Keratinocyte (primary cell): ENCODE data around the gene SPEF1. TPM values are rescaled to one million over a fixed set of nuclear protein-coding genes. Genes with fewer than 3 reads are reported as not detected.

ENCODE experiments used
- DNase-seq: peaks from one replicate; pipeline ENCODE4 v3.0.0-alpha.2; 2011; ENCODE audit warnings: low read depth, missing footprints, low spot score
- FAIRE-seq: peaks from 2 replicates; lab custom pipeline; 2011; peaks lifted over from hg19 to GRCh38; lab: Jason Lieb, UNC
- H2AFZ ChIP-seq: 2 replicates; pipeline ENCODE4 v1.6.0; 2012; ENCODE audit warnings: low read length, control low read depth, inconsistent platforms; ENCODE audit not compliant: control insufficient read depth
- H3K27ac ChIP-seq: 2 replicates; pipeline ENCODE4 v1.5.1; 2011; ENCODE audit warnings: low read length; ENCODE audit not compliant: control insufficient read depth, insufficient read depth
- H3K27me3 ChIP-seq: 3 replicates; pipeline ENCODE4 v1.6.0; 2011; ENCODE audit warnings: low read length; ENCODE audit not compliant: control insufficient read depth, insufficient read depth; ENCODE audit errors: extremely low read depth
- H3K36me3 ChIP-seq, 2 experiments: 2 replicates in 1 of 2; 3 replicates in 1 of 2; pipeline ENCODE4 v1.5.1; 2011; ENCODE audit warnings: low read length in 2 of 2, mild to moderate bottlenecking in 1 of 2; ENCODE audit not compliant: control insufficient read depth in 2 of 2, insufficient read depth in 2 of 2; ENCODE audit errors: extremely low read depth in 1 of 2
- H3K4me1 ChIP-seq: 3 replicates; pipeline ENCODE4 v1.5.1; 2011; ENCODE audit warnings: low read length; ENCODE audit not compliant: control insufficient read depth, insufficient read depth; ENCODE audit errors: extremely low read depth
- H3K4me2 ChIP-seq: 3 replicates; pipeline ENCODE4 v1.6.0; 2011; ENCODE audit warnings: low read depth, low read length; ENCODE audit not compliant: control insufficient read depth, insufficient read depth; ENCODE audit errors: extremely low read depth
- H3K4me3 ChIP-seq, 3 experiments: fragments of 200-600 bp in 1 of 3; sonication (generic) in 1 of 3; 2 replicates in 2 of 3; 3 replicates in 1 of 3; pipeline ENCODE4 v1.5.1; 2011 to 2016; ENCODE audit warnings: low read length in 3 of 3, mild to moderate bottlenecking in 3 of 3, control low read depth in 2 of 3, inconsistent platforms in 1 of 3, low read depth in 1 of 3, mixed read lengths in 1 of 3, mixed run types in 1 of 3, moderate library complexity in 1 of 3; ENCODE audit not compliant: control insufficient read depth in 2 of 3, insufficient read depth in 2 of 3; ENCODE audit errors: extremely low read depth in 1 of 3
- H3K79me2 ChIP-seq: 2 replicates; pipeline ENCODE4 v1.6.0; 2012; ENCODE audit warnings: low read length; ENCODE audit not compliant: control insufficient read depth, insufficient read depth
- H3K9ac ChIP-seq: 3 replicates; pipeline ENCODE4 v1.6.0; 2011; ENCODE audit warnings: low read length; ENCODE audit not compliant: control insufficient read depth, insufficient read depth; ENCODE audit errors: extremely low read depth
- H3K9me1 ChIP-seq: 3 replicates; pipeline ENCODE4 v1.6.0; 2011; ENCODE audit warnings: low read length; ENCODE audit not compliant: control insufficient read depth, insufficient read depth; ENCODE audit errors: extremely low read depth
- H3K9me3 ChIP-seq: 2 replicates; pipeline ENCODE4 v1.5.1; 2012; ENCODE audit warnings: low read depth, low read length; ENCODE audit not compliant: control insufficient read depth
- H4K20me1 ChIP-seq: 3 replicates; pipeline ENCODE4 v1.6.0; 2011; ENCODE audit warnings: low read length; ENCODE audit not compliant: control insufficient read depth, insufficient read depth; ENCODE audit errors: extremely low read depth
- EZH2 ChIP-seq: IDR thresholded peaks from one replicate; pipeline ENCODE4 v1.6.1; 2012; ENCODE audit warnings: inconsistent platforms, mild to moderate bottlenecking, low read length, moderate library complexity
- dilution Hi-C: fragments of 300-500 bp; cut with MboI; formaldehyde crosslinking; loops from one replicate; pipeline ENCODE4 v1.7.0; 2020; ENCODE audit warnings: low sequenced_read_pairs; ENCODE audit not compliant: extremely low pct_ligation_motif_present
- polyA plus RNA-seq, 5 experiments: library from polyadenylated mRNA; depleted of rRNA in 3 of 5; stranded (reverse) in 3 of 5; stranded (forward) in 1 of 5; unstranded in 1 of 5; fragments of >200 nt; gene quantifications; 1 replicate in 1 of 5; 2 replicates in 3 of 5; 3 replicates in 1 of 5; pipeline versions ENCODE4 v1.2.1 to v1.2.3, GENCODE V29; 2011 to 2012; ENCODE audit warnings: missing spikeins in 2 of 5, low read depth in 1 of 5, low replicate concordance in 1 of 5
- TF ChIP-seq, protein P1 (sequence below), 3 experiments: IDR thresholded peaks in 1 of 3; conservative IDR thresholded peaks in 1 of 3; optimal IDR thresholded peaks in 1 of 3; 2 replicates in 2 of 3; 3 replicates in 1 of 3; pipeline versions ENCODE3 to v1.5.1; 2011; ENCODE audit warnings: low read length in 3 of 3, mild to moderate bottlenecking in 3 of 3, moderate library complexity in 2 of 3, control low read depth in 1 of 3, inconsistent platforms in 1 of 3; ENCODE audit not compliant: insufficient read depth in 2 of 3; ENCODE audit errors: extremely low read depth in 1 of 3

The SPEF1 gene
- polyA plus RNA-seq, 1 donor (not counting 4 experiments of a cell fraction or from before 2014, with no cell fraction given), result 0.07 TPM

GRCh38 chr20:3754276-3754630, 27.0 kb downstream of the SPEF1 start:
- no peaks in the 10 kb centered on the region for H3K9me3 ChIP-seq
- peaks cover 7% of the 10 kb centered on the region for H4K20me1 ChIP-seq
- TF ChIP-seq, protein P1, sequence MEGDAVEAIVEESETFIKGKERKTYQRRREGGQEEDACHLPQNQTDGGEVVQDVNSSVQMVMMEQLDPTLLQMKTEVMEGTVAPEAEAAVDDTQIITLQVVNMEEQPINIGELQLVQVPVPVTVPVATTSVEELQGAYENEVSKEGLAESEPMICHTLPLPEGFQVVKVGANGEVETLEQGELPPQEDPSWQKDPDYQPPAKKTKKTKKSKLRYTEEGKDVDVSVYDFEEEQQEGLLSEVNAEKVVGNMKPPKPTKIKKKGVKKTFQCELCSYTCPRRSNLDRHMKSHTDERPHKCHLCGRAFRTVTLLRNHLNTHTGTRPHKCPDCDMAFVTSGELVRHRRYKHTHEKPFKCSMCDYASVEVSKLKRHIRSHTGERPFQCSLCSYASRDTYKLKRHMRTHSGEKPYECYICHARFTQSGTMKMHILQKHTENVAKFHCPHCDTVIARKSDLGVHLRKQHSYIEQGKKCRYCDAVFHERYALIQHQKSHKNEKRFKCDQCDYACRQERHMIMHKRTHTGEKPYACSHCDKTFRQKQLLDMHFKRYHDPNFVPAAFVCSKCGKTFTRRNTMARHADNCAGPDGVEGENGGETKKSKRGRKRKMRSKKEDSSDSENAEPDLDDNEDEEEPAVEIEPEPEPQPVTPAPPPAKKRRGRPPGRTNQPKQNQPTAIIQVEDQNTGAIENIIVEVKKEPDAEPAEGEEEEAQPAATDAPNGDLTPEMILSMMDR (optimal IDR thresholded peaks at IDR 0.05 in 1 of 3, IDR thresholded peaks at IDR 0.05 in 1 of 3, conservative IDR thresholded peaks at IDR 0.05 in 1 of 3; ENCODE audit: extremely low read depth in 1 of 3, insufficient read depth in 2 of 3, low read length in 3 of 3), result no peak
- no peak for TF ChIP-seq EZH2
- H3K27me3 ChIP-seq, result peaks cover 22% of the 10 kb centered on the region
- H3K79me2 ChIP-seq, result no peaks in the 10 kb centered on the region
- H3K36me3 ChIP-seq, result peaks cover 0 to 10% of the 10 kb centered on the region in 2 experiments
- H2AFZ ChIP-seq, result no peak overlapping the region
- no peak for DNase-seq
- H3K4me1 ChIP-seq, result peaks cover 16% of the 10 kb centered on the region
- H3K9me1 ChIP-seq, result no peaks in the 10 kb centered on the region
- no peak for FAIRE-seq
- no peak overlapping the region for H3K4me2 ChIP-seq
- H3K9ac ChIP-seq, result no peak overlapping the region
- H3K27ac ChIP-seq, result no peak overlapping the region
- H3K4me3 ChIP-seq, result no peak overlapping the region
- dilution Hi-C loops, result no loop called here

GRCh38 chr20:3753501-3754275, 27.6 kb downstream of the SPEF1 start:
- H3K4me1 ChIP-seq, result peaks cover 16% of the 10 kb centered on the region
- no peak overlapping the region for H3K9ac ChIP-seq
- H3K79me2 ChIP-seq, result no peaks in the 10 kb centered on the region
- no peak for DNase-seq
- FAIRE-seq, result no peak
- H3K27me3 ChIP-seq, result peaks cover 28% of the 10 kb centered on the region
- no peak for TF ChIP-seq EZH2
- TF ChIP-seq, protein P1 (optimal IDR thresholded peaks at IDR 0.05 in 1 of 3, IDR thresholded peaks at IDR 0.05 in 1 of 3, conservative IDR thresholded peaks at IDR 0.05 in 1 of 3; ENCODE audit: extremely low read depth in 1 of 3, insufficient read depth in 2 of 3, low read length in 3 of 3), result no peak
- no peaks in the 10 kb centered on the region for H3K9me3 ChIP-seq
- H3K36me3 ChIP-seq, result peaks cover 0 to 10% of the 10 kb centered on the region in 2 experiments
- dilution Hi-C loops, result no loop called here
- no peak overlapping the region for H2AFZ ChIP-seq
- no peaks in the 10 kb centered on the region for H3K9me1 ChIP-seq
- H3K4me3 ChIP-seq, result no peak overlapping the region
- peaks cover 7% of the 10 kb centered on the region for H4K20me1 ChIP-seq
- H3K4me2 ChIP-seq, result no peak overlapping the region
- H3K27ac ChIP-seq, result no peak overlapping the region
